H9 (cell line): Measurements from ENCODE around the gene ZFR2. TPM values are rescaled to one million over a fixed set of nuclear protein-coding genes. Genes with fewer than 3 reads are reported as not detected.

Experiments used
- DNase-seq: peaks from one replicate; pipeline ENCODE4 v3.0.0-alpha.2; 2017
- H2AFZ ChIP-seq: one replicate; pipeline ENCODE4 v1.6.1; 2013; ENCODE audit warnings: mild to moderate bottlenecking, low read length, control low read depth, moderate library complexity
- H2AK5ac ChIP-seq: 2 replicates; pipeline ENCODE4 v1.6.1; 2013; ENCODE audit warnings: low read length, control low read depth, mixed read lengths; ENCODE audit not compliant: insufficient read length
- H2BK120ac ChIP-seq: one replicate; pipeline ENCODE4 v1.6.1; 2013; ENCODE audit warnings: low read depth, mild to moderate bottlenecking, low read length, control low read depth, inconsistent platforms; ENCODE audit not compliant: poor library complexity, severe bottlenecking
- H2BK12ac ChIP-seq: 2 replicates; pipeline ENCODE4 v1.6.1; 2013; ENCODE audit warnings: low read length, control low read depth, mixed read lengths, low read depth; ENCODE audit not compliant: insufficient read length
- H2BK15ac ChIP-seq: 2 replicates; pipeline ENCODE4 v1.6.1; 2013; ENCODE audit warnings: low read depth, low read length, control low read depth
- H2BK20ac ChIP-seq: one replicate; pipeline ENCODE4 v1.6.1; 2013; ENCODE audit warnings: low read depth, mild to moderate bottlenecking, low read length, control low read depth, inconsistent platforms; ENCODE audit not compliant: poor library complexity, severe bottlenecking
- H2BK5ac ChIP-seq: 2 replicates; pipeline ENCODE4 v1.6.1; 2013; ENCODE audit warnings: low read length, control low read depth, mixed read lengths; ENCODE audit not compliant: insufficient read length
- H3K14ac ChIP-seq: 2 replicates; pipeline ENCODE4 v1.6.1; 2013; ENCODE audit warnings: low read length, control low read depth; ENCODE audit not compliant: insufficient read depth
- H3K18ac ChIP-seq: 2 replicates; pipeline ENCODE4 v1.6.1; 2013; ENCODE audit warnings: low read depth, mild to moderate bottlenecking, mixed read lengths, low read length, control low read depth; ENCODE audit not compliant: insufficient read length
- H3K23ac ChIP-seq: 2 replicates; pipeline ENCODE4 v1.6.1; 2013; ENCODE audit warnings: low read length, control low read depth, mixed read lengths, low read depth; ENCODE audit not compliant: insufficient read length
- H3K23me2 ChIP-seq: 2 replicates; pipeline ENCODE4 v1.6.1; 2013; ENCODE audit warnings: low read depth, mild to moderate bottlenecking, mixed read lengths, low read length, control low read depth; ENCODE audit not compliant: insufficient read length, poor library complexity, severe bottlenecking
- H3K27ac ChIP-seq: 2 replicates; pipeline ENCODE4 v1.5.1; 2013; ENCODE audit warnings: low read length, control low read depth, mixed read lengths, low read depth; ENCODE audit not compliant: insufficient read length
- H3K27me3 ChIP-seq: 2 replicates; pipeline ENCODE4 v1.6.1; 2013; ENCODE audit warnings: low read length, control low read depth, inconsistent platforms; ENCODE audit not compliant: insufficient read depth
- H3K4ac ChIP-seq: 2 replicates; pipeline ENCODE4 v1.6.1; 2013; ENCODE audit warnings: low read depth, mild to moderate bottlenecking, control low read depth, inconsistent platforms, low read length, moderate library complexity
- H3K4me1 ChIP-seq: 2 replicates; pipeline ENCODE4 v1.6.1; 2013; ENCODE audit warnings: low read length, control low read depth, inconsistent platforms; ENCODE audit not compliant: insufficient read depth
- H3K4me2 ChIP-seq: 2 replicates; pipeline ENCODE4 v1.6.1; 2013; ENCODE audit warnings: low read length, control low read depth, mixed read lengths; ENCODE audit not compliant: insufficient read length, insufficient read depth
- H3K56ac ChIP-seq: 2 replicates; pipeline ENCODE4 v1.6.1; 2013; ENCODE audit warnings: low read depth, mild to moderate bottlenecking, mixed read lengths, low read length, control low read depth; ENCODE audit not compliant: insufficient read length
- H3K79me1 ChIP-seq: 2 replicates; pipeline ENCODE4 v1.6.1; 2013; ENCODE audit warnings: low read depth, mild to moderate bottlenecking, moderate library complexity, low read length, control low read depth, inconsistent platforms; ENCODE audit not compliant: insufficient read depth, poor library complexity, severe bottlenecking
- H3K79me2 ChIP-seq: 2 replicates; pipeline ENCODE4 v1.6.1; 2013; ENCODE audit warnings: low read length, control low read depth, inconsistent platforms; ENCODE audit not compliant: insufficient read depth
- H3K9ac ChIP-seq: 2 replicates; pipeline ENCODE4 v1.6.1; 2013; ENCODE audit warnings: low read length, control low read depth, mixed read lengths; ENCODE audit not compliant: insufficient read length; ENCODE audit errors: extremely low read depth
- H3K9me3 ChIP-seq: one replicate; pipeline ENCODE4 v1.6.1; 2013; ENCODE audit warnings: low read depth, low read length, inconsistent platforms; ENCODE audit not compliant: control insufficient read depth
- H3T11ph ChIP-seq: one replicate; pipeline ENCODE4 v1.6.1; 2013; ENCODE audit warnings: mild to moderate bottlenecking, low read length, control low read depth, inconsistent platforms
- H4K20me1 ChIP-seq: one replicate; pipeline ENCODE4 v1.6.1; 2013; ENCODE audit not compliant: control insufficient read depth, insufficient read length, insufficient read depth
- H4K5ac ChIP-seq: 2 replicates; pipeline ENCODE4 v1.6.1; 2013; ENCODE audit warnings: low read depth, mild to moderate bottlenecking, mixed read lengths, low read length, control low read depth; ENCODE audit not compliant: insufficient read length
- H4K8ac ChIP-seq: replicated peaks from 2 replicates; pipeline ENCODE4 v1.6.1; 2013; ENCODE audit warnings: low read length, control low read depth, mixed read lengths, low read depth; ENCODE audit not compliant: insufficient read length
- H4K91ac ChIP-seq: 2 replicates; pipeline ENCODE4 v1.6.1; 2013; ENCODE audit warnings: low read depth, mild to moderate bottlenecking, moderate library complexity, mixed read lengths, low read length, control low read depth; ENCODE audit not compliant: insufficient read length
- H3K27ac Mint-ChIP-seq, 3 experiments: 2 replicates in 2 of 3; 3 replicates in 1 of 3; pipeline ENCODE4 v1.8.0; 2020 to 2021; ENCODE audit warnings: mixed read lengths in 3 of 3, mild to moderate bottlenecking in 1 of 3, moderate library complexity in 1 of 3
- H3K27me3 Mint-ChIP-seq: 2 replicates; pipeline ENCODE4 v1.8.0; 2021; ENCODE audit warnings: low read depth, mild to moderate bottlenecking, moderate library complexity, mixed read lengths
- H3K36me3 Mint-ChIP-seq, 3 experiments: 2 replicates in 2 of 3; 3 replicates in 1 of 3; pipeline ENCODE4 v1.8.0; 2020 to 2021; ENCODE audit warnings: low read depth in 3 of 3, mixed read lengths in 3 of 3; ENCODE audit not compliant: insufficient read depth in 1 of 3
- H3K4me1 Mint-ChIP-seq, 2 experiments: 2 replicates each; pipeline ENCODE4 v1.8.0; 2020; ENCODE audit warnings: mixed read lengths in 2 of 2
- H3K4me3 Mint-ChIP-seq, 2 experiments: 2 replicates in 1 of 2; 3 replicates in 1 of 2; pipeline ENCODE4 v1.8.0; 2020 to 2021; ENCODE audit warnings: mild to moderate bottlenecking in 2 of 2, mixed read lengths in 2 of 2, moderate library complexity in 1 of 2
- H3K9me3 Mint-ChIP-seq, 2 experiments: 2 replicates in 1 of 2; 3 replicates in 1 of 2; pipeline ENCODE4 v1.8.0; 2020; ENCODE audit warnings: mild to moderate bottlenecking in 2 of 2, mixed read lengths in 2 of 2, moderate library complexity in 1 of 2
- CTCF ChIP-seq: fragments of 200-600 bp; sonication (generic); conservative IDR thresholded peaks from 3 replicates; pipeline ENCODE4 v1.8.0; 2021; ENCODE audit warnings: antibody characterized with exemption, mild to moderate bottlenecking
- WGBS: extraction: QIAGEN DNeasy Blood & Tissue Kit; methylation state at CpG from one replicate; pipeline ENCODE4 v1.1.7; 2013; ENCODE audit warnings: missing lambda C conversion rate, low lambda C conversion rate, mixed read lengths; ENCODE audit not compliant: insufficient read length; ENCODE audit errors: extremely low coverage; 5-methylcytosine and 5-hydroxymethylcytosine counted together
- total RNA-seq: library from RNA; stranded (reverse); gene quantifications from 2 replicates; pipeline ENCODE4 v1.2.1, GENCODE V29; 2021

Gene ZFR2
- total RNA-seq, 1 experiment from 2014 or later, result 18.3 TPM

DNA sequence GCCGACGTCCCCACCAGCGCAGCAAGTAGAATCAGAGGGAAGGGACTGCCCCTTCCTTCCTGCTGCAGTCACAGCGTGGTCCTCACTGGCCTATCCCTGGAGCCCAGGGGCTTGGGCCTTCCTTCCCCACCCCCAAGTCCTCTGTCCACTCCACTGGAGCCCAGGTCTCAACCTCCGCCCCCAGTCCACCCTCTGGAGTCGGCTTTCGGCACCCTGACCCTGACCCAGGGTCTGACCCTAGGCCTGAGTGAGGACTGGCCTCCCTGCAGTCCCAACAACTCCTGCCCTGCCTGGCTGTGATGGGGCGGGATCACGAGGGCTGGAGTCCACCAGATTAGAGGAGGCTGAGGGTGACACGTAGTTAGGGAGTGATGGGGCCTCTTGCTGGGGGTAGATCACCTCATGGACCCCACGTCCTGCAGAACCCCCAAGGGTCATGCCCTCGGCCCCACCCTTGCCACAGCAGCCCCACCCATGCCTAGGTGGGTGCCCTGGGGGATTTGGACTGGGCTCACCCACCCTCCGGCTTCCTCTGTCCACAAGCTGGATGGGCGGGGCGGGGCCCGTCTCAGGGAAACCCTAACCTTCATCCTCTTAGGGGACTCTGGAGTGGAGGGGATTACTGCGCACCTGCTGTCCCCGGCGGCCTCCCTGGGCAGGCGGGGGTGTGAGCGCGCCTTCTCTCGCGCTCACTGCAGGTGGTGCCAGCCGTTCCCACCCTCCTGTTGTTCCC, 100.7 kb downstream of the ZFR2 start:
- Histone ChIP-seq H3K4ac (no peak overlapping the region), H3K27ac (no peak overlapping the region), H3K14ac (no peak overlapping the region), H2BK5ac (no peak overlapping the region), H3T11ph (no peak overlapping the region), H3K56ac (no peak overlapping the region), H3K18ac (no peak overlapping the region), H3K79me2 (no peaks in the 10 kb centered on the region), H2BK120ac (no peak overlapping the region), H3K4me1 (no peaks in the 10 kb centered on the region), H2BK15ac (no peak overlapping the region), H2BK12ac (no peak overlapping the region), H2AFZ (no peak overlapping the region), H4K8ac (no peak overlapping the region), H4K91ac (no peak overlapping the region), H3K23ac (no peak overlapping the region), H4K5ac (no peak overlapping the region), H4K20me1 (no peaks in the 10 kb centered on the region), H3K23me2 (no peaks in the 10 kb centered on the region), H3K9ac (no peak overlapping the region), H2AK5ac (no peak overlapping the region), H2BK20ac (no peak overlapping the region), H3K4me2 (no peak overlapping the region), H3K27me3 (no peaks in the 10 kb centered on the region), H3K9me3 (no peaks in the 10 kb centered on the region), H3K79me1 (no peaks in the 10 kb centered on the region)
- Mint-ChIP-seq H3K9me3 (no peaks in the 10 kb centered on the region), H3K27me3 (no peaks in the 10 kb centered on the region), H3K4me3 (no peak overlapping the region), H3K27ac (peak overlapping the region in 1 of 3 experiments; percentile 52; a peak in 1 of 7 replicates), H3K36me3 (peaks cover 6 to 15% (median 12%) of the 10 kb centered on the region in 3 experiments; a peak in 5 of 7 replicates), H3K4me1 (peaks cover 7 to 15% of the 10 kb centered on the region in 2 experiments)
- TF ChIP-seq CTCF, result no peak
- WGBS, result no CpG with 5 or more reads among the region's 25 CpGs
- DNase-seq, result no peak
